ENCODE measurements around the gene ZNF865. TPM values are rescaled to one million over a fixed set of nuclear protein-coding genes. Genes with fewer than 3 reads are reported as not detected.

Gene ZNF865
- total RNA-seq, 1 experiment from 2014 or later, result 5.5 TPM

GRCh38 chr19:55635856-55636440, 30.5 kb downstream of the ZNF865 start:
- Histone ChIP-seq H3K4me1 (ENCODE audit: insufficient read depth, low read length) (peaks cover 21% of the 10 kb centered on the region), H3K9me2 (replicated peaks; ENCODE audit: low read length) (no peaks in the 10 kb centered on the region), H3K4me3 (ENCODE audit: low read length) (peak overlapping the region; percentile 99), H3K27me3 (ENCODE audit: low read length) (no peaks in the 10 kb centered on the region), H3K4me2 (ENCODE audit: low read length) (peak overlapping the region; percentile 99), H4K20me1 (ENCODE audit: low read length) (no peaks in the 10 kb centered on the region), H3K9ac (ENCODE audit: low read length) (peak overlapping the region; percentile 97), H3K79me2 (ENCODE audit: low read length) (peaks cover 51% of the 10 kb centered on the region), H3K27ac (ENCODE audit: low read length) (no peak overlapping the region), H3F3A (ENCODE audit: low read length, unreplicated experiment) (peaks cover 4% of the 10 kb centered on the region), H3K9me3 (ENCODE audit: low read length) (no peaks in the 10 kb centered on the region), H2AFZ (ENCODE audit: low read length) (no peak overlapping the region), H3K36me3 (ENCODE audit: low read depth, low read length) (no peaks in the 10 kb centered on the region)
- BruUV-seq (replicated peaks), result no TSS peak
- CTCF ChIA-PET, result interaction anchor here (0.6 to 0.7 kb wide), 2 partner anchors 17 to 132 kb away, joined by 4 to 9 read pairs; no protein-coding TSS in a partner anchor
- ATAC-seq (no peak), DNase-seq (no peak)
- TF ChIP-seq EZH2phosphoT487 (IDR thresholded peaks at IDR 0.05; ENCODE audit: borderline replicate concordance, low read length), result no peak
- TF ChIP-seq CTCF (conservative IDR thresholded peaks at IDR 0.05; ENCODE audit: low read depth, low read length), result no peak
- TF ChIP-seq EZH2 (IDR thresholded peaks at IDR 0.05; ENCODE audit: low read length, unreplicated experiment), result no peak
- intact Hi-C loops (cut with micrococcal nuclease), result no loop called here
- POLR2A ChIA-PET (ENCODE audit: unreplicated experiment), result no interaction called here

- no TSS peak for BruUV-seq (replicated peaks)
- TF ChIP-seq CTCF (conservative IDR thresholded peaks at IDR 0.05; ENCODE audit: low read depth, low read length) (no peak), EZH2 (IDR thresholded peaks at IDR 0.05; ENCODE audit: low read length, unreplicated experiment) (no peak), EZH2phosphoT487 (IDR thresholded peaks at IDR 0.05; ENCODE audit: borderline replicate concordance, low read length) (no peak)
- no peak overlapping the region for H3K27ac ChIP-seq (ENCODE audit: low read length)
Measured at GRCh38 chr19:55636723-55637122, 31.3 kb downstream of the ZNF865 start.

GRCh38 chr19:55637534-55637933, 32.1 kb downstream of the ZNF865 start:
- peaks cover 24% of the 10 kb centered on the region for H3K4me1 ChIP-seq (ENCODE audit: insufficient read depth, low read length)

More at GRCh38 chr19:55636723-55637122, 31.3 kb downstream of the ZNF865 start:
- peak overlapping the region; percentile 99 for H3K4me2 ChIP-seq (ENCODE audit: low read length)
- intact Hi-C loops (cut with micrococcal nuclease), result no loop called here
- H3K79me2 ChIP-seq (ENCODE audit: low read length), result peaks cover 58% of the 10 kb centered on the region
- no peaks in the 10 kb centered on the region for H4K20me1 ChIP-seq (ENCODE audit: low read length)
- peak overlapping the region; percentile 99 for H3K4me3 ChIP-seq (ENCODE audit: low read length)
- ChIA-PET POLR2A (ENCODE audit: unreplicated experiment) (no interaction called here), CTCF (interaction anchor here (0.6 to 0.7 kb wide), 2 partner anchors 16 to 133 kb away, joined by 4 to 9 read pairs; no protein-coding TSS in a partner anchor)
- no peaks in the 10 kb centered on the region for H3K9me2 ChIP-seq (replicated peaks; ENCODE audit: low read length)
- no peaks in the 10 kb centered on the region for H3K36me3 ChIP-seq (ENCODE audit: low read depth, low read length)
- H3K4me1 ChIP-seq (ENCODE audit: insufficient read depth, low read length), result peaks cover 21% of the 10 kb centered on the region
- no peaks in the 10 kb centered on the region for H3K27me3 ChIP-seq (ENCODE audit: low read length)
- H2AFZ ChIP-seq (ENCODE audit: low read length), result no peak overlapping the region
- peaks cover 4% of the 10 kb centered on the region for H3F3A ChIP-seq (ENCODE audit: low read length, unreplicated experiment)
- ATAC-seq (no peak), DNase-seq (no peak)
- no peaks in the 10 kb centered on the region for H3K9me3 ChIP-seq (ENCODE audit: low read length)
- no peak overlapping the region for H3K9ac ChIP-seq (ENCODE audit: low read length)

More at GRCh38 chr19:55637534-55637933, 32.1 kb downstream of the ZNF865 start:
- intact Hi-C loops (cut with micrococcal nuclease), result no loop called here
- ChIA-PET CTCF (no interaction called here), POLR2A (ENCODE audit: unreplicated experiment) (no interaction called here)
- H3K4me2 ChIP-seq (ENCODE audit: low read length), result no peak overlapping the region
- DNase-seq (no peak), ATAC-seq (no peak)
- peaks cover 4% of the 10 kb centered on the region for H3F3A ChIP-seq (ENCODE audit: low read length, unreplicated experiment)
- no peaks in the 10 kb centered on the region for H3K9me2 ChIP-seq (replicated peaks; ENCODE audit: low read length)
- H3K27ac ChIP-seq (ENCODE audit: low read length), result no peak overlapping the region
- no peaks in the 10 kb centered on the region for H3K9me3 ChIP-seq (ENCODE audit: low read length)
- H3K4me3 ChIP-seq (ENCODE audit: low read length), result no peak overlapping the region
- no peaks in the 10 kb centered on the region for H4K20me1 ChIP-seq (ENCODE audit: low read length)
- H3K9ac ChIP-seq (ENCODE audit: low read length), result no peak overlapping the region
- no peaks in the 10 kb centered on the region for H3K36me3 ChIP-seq (ENCODE audit: low read depth, low read length)
- H2AFZ ChIP-seq (ENCODE audit: low read length), result no peak overlapping the region
- BruUV-seq (replicated peaks), result no TSS peak
- no peaks in the 10 kb centered on the region for H3K27me3 ChIP-seq (ENCODE audit: low read length)
- TF ChIP-seq EZH2 (IDR thresholded peaks at IDR 0.05; ENCODE audit: low read length, unreplicated experiment) (no peak), CTCF (conservative IDR thresholded peaks at IDR 0.05; ENCODE audit: low read depth, low read length) (no peak), EZH2phosphoT487 (IDR thresholded peaks at IDR 0.05; ENCODE audit: borderline replicate concordance, low read length) (no peak)
- H3K79me2 ChIP-seq (ENCODE audit: low read length), result peaks cover 65% of the 10 kb centered on the region

Data from PC-3 (cell line).